KOPT-K1 (cell line): ENCODE measurements around the gene TMEM150B.

Experiments
- H3K27ac ChIP-seq: fragments of 200-600 bp; sonication (generic); 2 replicates; pipeline ENCODE4 v1.5.1; 2016; ENCODE audit warnings: antibody characterized with exemption, mild to moderate bottlenecking, low read depth, low read length; ENCODE audit not compliant: poor library complexity, severe bottlenecking
- H3K36me3 ChIP-seq: fragments of 200-600 bp; sonication (generic); 2 replicates; pipeline ENCODE4 v1.5.1; 2017; ENCODE audit warnings: antibody characterized with exemption, mild to moderate bottlenecking, low read length, moderate library complexity; ENCODE audit not compliant: insufficient read depth
- H3K9me3 ChIP-seq: fragments of 200-600 bp; sonication (generic); 2 replicates; pipeline ENCODE4 v1.5.1; 2017; ENCODE audit warnings: antibody characterized with exemption, low read length, mild to moderate bottlenecking; ENCODE audit not compliant: insufficient read depth, poor library complexity, severe bottlenecking

The TMEM150B gene

DNA sequence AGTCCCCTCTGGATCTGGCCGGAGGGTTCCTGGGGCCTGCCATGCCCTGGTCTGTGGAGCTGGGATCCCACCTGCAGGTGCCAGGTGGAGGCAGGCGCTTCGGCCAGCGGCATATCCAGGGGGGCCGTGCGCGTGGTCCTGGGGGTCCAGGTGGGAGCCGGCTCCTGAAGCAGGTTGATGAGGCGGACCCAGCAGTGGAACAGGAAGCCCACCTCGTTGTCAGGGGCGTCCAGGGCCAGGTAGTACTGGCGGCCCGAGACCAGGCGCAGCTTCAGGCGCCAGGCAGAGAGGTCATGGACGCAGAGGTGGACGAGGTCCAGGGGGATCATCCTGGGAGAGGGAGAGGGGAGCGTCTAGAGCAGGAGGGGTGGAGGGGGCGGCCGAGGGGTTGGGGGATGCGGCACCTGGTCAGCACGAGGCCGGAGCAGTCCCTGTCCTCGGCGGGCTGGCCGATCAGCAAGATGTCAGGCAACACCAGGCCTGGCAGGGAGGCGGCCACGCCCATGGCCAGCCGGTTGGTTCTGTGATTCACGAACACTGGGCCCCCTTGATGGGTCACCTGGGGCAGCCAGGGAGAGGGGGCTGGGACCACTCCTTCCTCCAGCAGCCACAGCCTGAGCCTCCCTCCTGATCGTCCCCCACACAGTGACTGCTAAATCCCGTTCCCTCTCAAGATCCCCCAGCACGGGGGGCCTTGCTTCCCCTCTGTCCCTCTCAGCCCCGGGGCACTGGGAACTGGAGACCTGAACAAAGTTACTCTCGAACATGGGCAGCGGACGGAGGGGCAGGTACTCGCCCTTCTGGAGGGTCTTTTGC, 37.2 kb upstream of the TMEM150B start:
- Histone ChIP-seq H3K27ac (no peak overlapping the region), H3K36me3 (no peaks in the 10 kb centered on the region), H3K9me3 (no peaks in the 10 kb centered on the region)

DNA sequence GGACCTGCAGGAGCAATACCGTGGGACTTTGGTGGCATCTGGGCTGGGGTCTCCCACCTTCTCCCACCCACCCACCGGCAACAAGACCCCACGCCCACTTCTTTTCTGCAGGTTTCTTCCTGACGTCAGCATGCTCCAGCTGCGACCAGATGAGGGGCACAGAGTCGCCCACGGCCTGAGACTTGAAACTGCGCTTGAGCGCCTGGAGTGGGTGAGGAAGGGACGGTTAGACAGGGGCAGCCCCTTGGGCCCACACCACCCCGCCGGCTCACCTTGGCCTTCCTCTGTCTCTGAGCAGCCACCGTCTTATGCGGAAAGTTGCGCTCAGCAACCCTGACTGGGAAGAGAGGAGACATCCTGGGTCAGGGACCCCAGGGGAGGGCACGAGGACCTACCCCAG, 35.8 kb upstream of the TMEM150B start:
- no peaks in the 10 kb centered on the region for H3K9me3 ChIP-seq
- no peaks in the 10 kb centered on the region for H3K36me3 ChIP-seq
- H3K27ac ChIP-seq, result no peak overlapping the region

- Histone ChIP-seq H3K36me3 (no peaks in the 10 kb centered on the region), H3K9me3 (no peaks in the 10 kb centered on the region), H3K27ac (no peak overlapping the region)
These were observed 34.1 kb upstream of the TMEM150B start for GRCh38 chr19:55358943-55359908.

DNA sequence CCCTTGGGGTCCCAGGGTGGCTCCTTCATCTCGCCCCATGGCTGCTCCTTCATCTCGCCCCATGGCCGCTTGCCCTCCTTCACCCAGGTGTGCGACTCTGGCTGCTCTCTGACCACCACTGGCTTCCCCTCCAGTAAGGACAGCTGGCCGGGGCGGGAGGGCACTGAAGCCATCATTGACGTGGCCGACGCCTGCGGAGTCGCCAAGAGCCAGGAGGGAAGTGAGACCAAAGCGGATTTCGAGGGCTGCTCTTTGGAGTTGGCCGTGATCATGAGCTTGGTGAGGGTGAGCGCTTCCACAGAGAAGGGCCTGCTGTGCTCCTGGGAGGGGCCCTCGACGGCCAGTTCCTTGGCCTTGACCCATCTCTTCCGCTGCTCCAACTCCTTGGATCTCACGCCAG, 33.4 kb upstream of the TMEM150B start:
- H3K9me3 ChIP-seq, result no peaks in the 10 kb centered on the region
- H3K27ac ChIP-seq, result no peak overlapping the region
- no peaks in the 10 kb centered on the region for H3K36me3 ChIP-seq

DNA sequence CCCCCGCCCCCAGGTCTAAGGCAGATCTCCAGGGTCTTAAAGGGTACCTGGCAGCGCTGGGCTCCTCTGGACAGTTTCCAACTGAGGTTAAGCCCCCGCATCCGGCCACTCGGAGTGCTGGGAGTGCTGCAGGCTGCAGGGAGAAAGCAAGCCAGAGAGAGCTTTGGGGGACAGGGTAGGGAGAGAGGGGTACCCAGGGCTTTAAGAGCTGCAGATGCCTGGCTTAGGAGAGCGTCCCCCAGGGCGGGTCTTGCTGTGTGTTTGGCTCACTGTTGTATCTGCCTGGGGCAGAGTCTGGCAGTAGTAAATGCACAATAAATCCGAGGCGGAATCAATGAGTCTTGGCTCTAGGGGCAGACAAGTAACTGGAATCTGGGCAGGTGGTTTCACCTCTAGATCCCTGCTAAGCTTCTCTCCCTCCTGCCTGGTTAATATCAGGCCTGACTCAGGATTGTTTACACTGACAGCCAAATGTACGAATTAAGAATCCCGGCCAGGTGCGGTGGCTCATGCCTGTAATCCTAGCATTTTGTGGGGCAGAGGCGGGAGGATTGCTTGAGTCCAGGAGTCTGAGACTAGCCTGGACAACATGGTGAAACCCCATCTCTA, 30.2 kb upstream of the TMEM150B start:
- H3K36me3 ChIP-seq, result no peaks in the 10 kb centered on the region
- H3K27ac ChIP-seq, result no peak overlapping the region
- H3K9me3 ChIP-seq, result no peaks in the 10 kb centered on the region

- H3K9me3 ChIP-seq, result no peaks in the 10 kb centered on the region
- no peaks in the 10 kb centered on the region for H3K36me3 ChIP-seq
- no peak within 1 kb of the TSS for H3K27ac ChIP-seq
These were observed 29.6 kb upstream of the TMEM150B start, which contains the start of gene COX6B2 for GRCh38 chr19:55354698-55355212. TSS of gene COX6B2 (minus strand) at chr19:55354719. CDS start at chr19:55354521, 198 bp downstream.

- no peak overlapping the region for H3K27ac ChIP-seq
- H3K9me3 ChIP-seq, result no peaks in the 10 kb centered on the region
- no peaks in the 10 kb centered on the region; the same call in 1 of the 2 replicates for H3K36me3 ChIP-seq
These were observed 28.9 kb upstream of the TMEM150B start for GRCh38 chr19:55353803-55354697.

- no peaks in the 10 kb centered on the region; the same call in 1 of the 2 replicates for H3K36me3 ChIP-seq
- no peaks in the 10 kb centered on the region for H3K9me3 ChIP-seq
- no peak overlapping the region for H3K27ac ChIP-seq
These were observed 28.2 kb upstream of the TMEM150B start for GRCh38 chr19:55353356-55353802.

DNA sequence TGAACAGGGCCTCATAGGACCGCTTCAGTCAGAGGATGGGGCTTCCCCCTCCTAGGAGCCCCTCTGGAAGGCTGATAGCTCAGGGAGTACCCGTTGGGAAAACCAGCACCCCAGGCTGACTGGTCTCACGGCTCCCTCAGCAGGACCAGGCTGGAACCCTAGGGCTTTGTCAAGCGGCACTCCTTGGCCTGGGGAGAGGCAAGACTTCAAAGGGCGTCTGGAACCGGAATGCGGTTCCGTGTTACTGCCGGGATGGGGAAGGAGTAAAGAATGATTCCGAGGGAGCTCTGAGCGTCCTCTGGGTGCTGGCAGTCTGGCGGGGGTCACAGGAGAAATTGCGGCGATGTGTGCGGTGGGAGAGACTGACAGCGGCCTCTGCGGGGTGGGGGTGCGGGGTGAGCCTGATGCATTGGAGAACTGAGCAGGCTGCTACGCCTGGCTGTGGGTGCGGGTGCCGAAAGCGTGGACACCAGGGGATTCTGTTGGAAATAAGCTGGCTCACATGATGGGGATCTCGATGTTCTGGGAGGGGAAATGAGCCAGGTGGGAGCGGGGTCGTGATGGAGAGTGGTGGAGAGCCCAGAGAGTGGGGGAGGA, 27.5 kb upstream of the TMEM150B start:
- peaks cover 2% of the 10 kb centered on the region; the same call in 1 of the 2 replicates for H3K36me3 ChIP-seq
- H3K27ac ChIP-seq, result no peak overlapping the region
- H3K9me3 ChIP-seq, result no peaks in the 10 kb centered on the region

GRCh38 chr19:55352040-55352439, 26.9 kb upstream of the TMEM150B start:
- peaks cover 8% of the 10 kb centered on the region; the same call in 1 of the 2 replicates for H3K36me3 ChIP-seq
- H3K9me3 ChIP-seq, result no peaks in the 10 kb centered on the region
- H3K27ac ChIP-seq, result no peak overlapping the region

- no peak overlapping the region for H3K27ac ChIP-seq
- H3K36me3 ChIP-seq, result peaks cover 14% of the 10 kb centered on the region; the same call in 1 of the 2 replicates
- H3K9me3 ChIP-seq, result no peaks in the 10 kb centered on the region
These were observed 25.6 kb upstream of the TMEM150B start for GRCh38 chr19:55350620-55351315.

GRCh38 chr19:55348317-55349034, 23.3 kb upstream of the TMEM150B start:
- H3K27ac ChIP-seq, result no peak overlapping the region
- no peaks in the 10 kb centered on the region for H3K9me3 ChIP-seq
- peaks cover 29% of the 10 kb centered on the region; the same call in 1 of the 2 replicates for H3K36me3 ChIP-seq
